ENCODE results near the gene ESR1. TPM values are rescaled to one million over a fixed set of nuclear protein-coding genes. Genes with fewer than 3 reads are reported as not detected.

Gene ESR1
- total and polyA plus RNA-seq, 9 of the 15 experiments (the other 6 are each of a cell fraction or from before 2014, with no cell fraction given), result 0.03 to 0.27 (median 0.08) TPM; not detected in 1

GRCh38 chr6:152086223-152086873 is 278.9 kb downstream of the ESR1 start (continued):
- TF ChIP-seq STAT6 (CRISPR knock-in tag; IDR thresholded peaks at IDR 0.05) (no peak), NFRKB (IDR thresholded peaks at IDR 0.05; ENCODE audit: low read depth) (no peak), MBD1 (CRISPR knock-in tag; IDR thresholded peaks at IDR 0.05) (no peak), TFE3 (CRISPR knock-in tag; IDR thresholded peaks at IDR 0.05) (no peak), TBP (optimal IDR thresholded peaks at IDR 0.05; ENCODE audit: low read depth, low read length) (no peak), HCFC1 (IDR thresholded peaks at IDR 0.05; ENCODE audit: low read depth, low read length) (no peak), CBX1 (IDR thresholded peaks at IDR 0.05; ENCODE audit: low read depth) (no peak), HEY1 (CRISPR knock-in tag; IDR thresholded peaks at IDR 0.05; ENCODE audit: borderline replicate concordance) (no peak), ZNF347 (CRISPR knock-in tag; IDR thresholded peaks at IDR 0.05; ENCODE audit: low read depth) (no peak), E2F6 (IDR thresholded peaks at IDR 0.05; ENCODE audit: borderline replicate concordance in 1 of 2, extremely low read depth in 1 of 2, insufficient read depth in 1 of 2, insufficient read length in 1 of 2, low read depth in 1 of 2, low read length in 1 of 2, poor library complexity in 1 of 2, severe bottlenecking in 1 of 2) (no peak)
